PC-3 (cell line): ENCODE data around the gene ACOX1.

ENCODE experiments used
- EZH2 ChIP-seq: fragments of 300-600 bp; sonication (generic); IDR thresholded peaks from one replicate; pipeline ENCODE4 v1.6.1; 2017; ENCODE audit warnings: antibody characterized with exemption, mild to moderate bottlenecking, low read length; ENCODE audit not compliant: unreplicated experiment
- EZH2phosphoT487 ChIP-seq: fragments of 300-600 bp; sonication (generic); IDR thresholded peaks from 2 replicates; pipeline ENCODE4 v1.6.1; 2018; ENCODE audit warnings: mild to moderate bottlenecking, antibody characterized with exemption, low read length, borderline replicate concordance
- TF ChIP-seq, protein P1 (sequence below): fragments of 300-600 bp; sonication (generic); conservative IDR thresholded peaks from 2 replicates; pipeline ENCODE4 v1.5.1; 2017; ENCODE audit warnings: antibody characterized with exemption, low read depth, mild to moderate bottlenecking, low read length

DNA sequence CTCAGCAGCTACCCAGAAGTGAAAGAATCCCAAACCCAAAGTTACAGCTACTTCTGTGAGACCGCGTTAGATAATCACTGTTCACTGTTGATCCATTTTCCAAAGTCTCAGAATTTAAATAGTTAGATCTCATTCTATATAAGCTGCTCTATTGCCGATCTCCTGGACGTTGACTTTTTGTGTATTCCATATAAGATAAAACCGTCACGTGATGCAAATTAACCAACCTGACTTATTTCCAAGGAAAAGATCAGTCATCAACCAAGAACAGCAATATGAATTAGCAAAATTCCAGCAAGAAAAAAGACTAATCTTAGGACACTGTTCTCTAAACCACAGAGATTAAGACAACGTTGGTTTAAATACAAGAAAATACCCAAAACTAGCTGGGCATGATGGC is 8.3 kb downstream of the ACOX1 start:
- TF ChIP-seq EZH2, result no peak
- TF ChIP-seq, protein P1, sequence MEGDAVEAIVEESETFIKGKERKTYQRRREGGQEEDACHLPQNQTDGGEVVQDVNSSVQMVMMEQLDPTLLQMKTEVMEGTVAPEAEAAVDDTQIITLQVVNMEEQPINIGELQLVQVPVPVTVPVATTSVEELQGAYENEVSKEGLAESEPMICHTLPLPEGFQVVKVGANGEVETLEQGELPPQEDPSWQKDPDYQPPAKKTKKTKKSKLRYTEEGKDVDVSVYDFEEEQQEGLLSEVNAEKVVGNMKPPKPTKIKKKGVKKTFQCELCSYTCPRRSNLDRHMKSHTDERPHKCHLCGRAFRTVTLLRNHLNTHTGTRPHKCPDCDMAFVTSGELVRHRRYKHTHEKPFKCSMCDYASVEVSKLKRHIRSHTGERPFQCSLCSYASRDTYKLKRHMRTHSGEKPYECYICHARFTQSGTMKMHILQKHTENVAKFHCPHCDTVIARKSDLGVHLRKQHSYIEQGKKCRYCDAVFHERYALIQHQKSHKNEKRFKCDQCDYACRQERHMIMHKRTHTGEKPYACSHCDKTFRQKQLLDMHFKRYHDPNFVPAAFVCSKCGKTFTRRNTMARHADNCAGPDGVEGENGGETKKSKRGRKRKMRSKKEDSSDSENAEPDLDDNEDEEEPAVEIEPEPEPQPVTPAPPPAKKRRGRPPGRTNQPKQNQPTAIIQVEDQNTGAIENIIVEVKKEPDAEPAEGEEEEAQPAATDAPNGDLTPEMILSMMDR, result no peak
- no peak for TF ChIP-seq EZH2phosphoT487
